ENCODE results near the gene ATF6B.
"Not testable (repeated sequence)": the region's sequence is repeated elsewhere in the genome, so short reads cannot be mapped to it uniquely, and the experiment has no call there.

The ATF6B gene

GRCh38 chr6:32079566-32080290 lies 48.3 kb downstream of the ATF6B start:
- no peak for DNase-seq

- DNase-seq: no peak
Measured at GRCh38 chr6:32076321-32076809, 51.7 kb downstream of the ATF6B start.

GRCh38 chr6:32075781-32076180 lies 52.3 kb downstream of the ATF6B start:
- DNase-seq: no peak

- DNase-seq: no peak
Measured at GRCh38 chr6:32074996-32075532, 53.0 kb downstream of the ATF6B start.

- DNase-seq: no peak
Measured at GRCh38 chr6:32073613-32074012, 54.4 kb downstream of the ATF6B start.

GRCh38 chr6:32073101-32073500 lies 54.9 kb downstream of the ATF6B start:
- no peak for DNase-seq

- no peak for DNase-seq
Measured at GRCh38 chr6:32070814-32071543, 57.1 kb downstream of the ATF6B start.

GRCh38 chr6:32069878-32070515 lies 58.0 kb downstream of the ATF6B start:
- DNase-seq: no peak

- no peak for DNase-seq
Measured at GRCh38 chr6:32069460-32069859, 58.6 kb downstream of the ATF6B start.

- no peak for DNase-seq
Measured at GRCh38 chr6:32068867-32069266, 59.2 kb downstream of the ATF6B start.

GRCh38 chr6:32068315-32068714 lies 59.7 kb downstream of the ATF6B start:
- DNase-seq: not testable (repeated sequence)

- not testable (repeated sequence) for DNase-seq
Measured at GRCh38 chr6:32067521-32067920, 60.5 kb downstream of the ATF6B start.
